K562 (cell line): ENCODE results near the gene INTS1. TPM values are rescaled to one million over a fixed set of nuclear protein-coding genes. Genes with fewer than 3 reads are reported as not detected.

Experiments used
- ATAC-seq: fragments of 200-7000 bp; cut with Tn5 transposase; 3 replicates; pipeline ENCODE4 v1.9.1; 2020; ENCODE audit warnings: moderate library complexity
- BruUV-seq: library from RNA; stranded (reverse); fragments of 400-500 nt; replicated peaks from 2 replicates; lab custom pipeline; 2021; lab: Mats Ljungman, UMichigan
- CTCF ChIA-PET: fragments of 300-600 bp; formaldehyde crosslinking; extraction: SDS; loops from one replicate; lab custom pipeline; 2021; ENCODE audit warnings: low intra/inter-chr PET ratio; lab: Yijun Ruan, JAX
- POLR2A ChIA-PET: fragments of 300-600, 350-650 bp; sonication (Branson Sonifier 250); formaldehyde crosslinking; extraction: SDS; loops from one replicate; lab custom pipeline; 2021; ENCODE audit warnings: antibody characterized with exemption, inconsistent platforms; lab: Yijun Ruan, JAX
- DNase-seq, 4 experiments: peaks; one replicate each; pipeline versions ENCODE4 v3.0.0 to v3.0.0-alpha.2; 2011 to 2018; ENCODE audit warnings: low spot score in 3 of 4, mixed read lengths in 3 of 4; ENCODE audit errors: extremely low read depth in 1 of 4
- FAIRE-seq: peaks from 2 replicates; lab custom pipeline; 2011; peaks lifted over from hg19 to GRCh38; lab: Jason Lieb, UNC
- H2AFZ ChIP-seq: 2 replicates; pipeline ENCODE4 v1.6.0; 2011; ENCODE audit warnings: low read depth, low read length, control low read depth, inconsistent platforms
- H3K27ac ChIP-seq: fragments of 200-600 bp; 3 replicates; pipeline ENCODE4 v1.8.0; 2011; ENCODE audit warnings: low read depth, mild to moderate bottlenecking, control low read depth, inconsistent platforms, low read length, moderate library complexity, mixed read lengths; ENCODE audit errors: extremely low read depth
- H3K27me3 ChIP-seq, 2 experiments: fragments of 300-600 bp in 1 of 2; 2 replicates in 1 of 2; 3 replicates in 1 of 2; pipeline versions ENCODE4 v1.6.0 to v1.8.0; 2011; ENCODE audit warnings: inconsistent platforms in 2 of 2, low read length in 2 of 2, mild to moderate bottlenecking in 1 of 2, mixed read lengths in 1 of 2, moderate library complexity in 1 of 2; ENCODE audit not compliant: control insufficient read depth in 2 of 2, insufficient read depth in 2 of 2
- H3K36me3 ChIP-seq: fragments of 300-600 bp; 3 replicates; pipeline ENCODE4 v1.8.0; 2011; ENCODE audit warnings: mild to moderate bottlenecking, low read length, inconsistent platforms; ENCODE audit not compliant: control insufficient read depth, insufficient read depth
- H3K4me1 ChIP-seq, 2 experiments: fragments of 200-600 bp in 1 of 2; replicated peaks in 1 of 2; 2 replicates in 1 of 2; 3 replicates in 1 of 2; pipeline versions ENCODE4 v1.5.1 to v1.8.0; 2011; ENCODE audit warnings: inconsistent platforms in 2 of 2, low read length in 2 of 2, mild to moderate bottlenecking in 1 of 2, mixed read lengths in 1 of 2, moderate library complexity in 1 of 2; ENCODE audit not compliant: control insufficient read depth in 2 of 2, insufficient read depth in 2 of 2
- H3K4me2 ChIP-seq: 2 replicates; pipeline ENCODE4 v1.6.1; 2011; ENCODE audit warnings: low read length, control low read depth, inconsistent platforms, mixed read lengths; ENCODE audit not compliant: insufficient read depth
- H3K4me3 ChIP-seq: fragments of 200-600 bp; sonication (generic), shearing (Covaris generic); 2 replicates; pipeline ENCODE4 v1.5.1; 2016; ENCODE audit warnings: control low read depth, inconsistent platforms
- H3K79me2 ChIP-seq: fragments of 200-600 bp; 3 replicates; pipeline ENCODE4 v1.8.0; 2011; ENCODE audit warnings: low read length, inconsistent platforms; ENCODE audit not compliant: control insufficient read depth, insufficient read depth
- H3K9ac ChIP-seq, 2 experiments: 2 replicates each; pipeline versions ENCODE4 v1.6.0 to v1.6.1; 2011; ENCODE audit warnings: low read depth in 2 of 2, low read length in 2 of 2, control low read depth in 1 of 2, inconsistent platforms in 1 of 2, mild to moderate bottlenecking in 1 of 2, mixed read lengths in 1 of 2; ENCODE audit not compliant: insufficient read depth in 1 of 2
- H3K9me1 ChIP-seq: one replicate; pipeline ENCODE4 v1.6.0; 2011; ENCODE audit warnings: inconsistent platforms, mild to moderate bottlenecking, low read length, moderate library complexity; ENCODE audit not compliant: control insufficient read depth, insufficient read depth
- H3K9me3 ChIP-seq: replicated peaks from 2 replicates; pipeline ENCODE4 v1.5.1; 2011; ENCODE audit warnings: low read depth, low read length, inconsistent platforms; ENCODE audit not compliant: control insufficient read depth, insufficient read depth
- H4K20me1 ChIP-seq: replicated peaks from 2 replicates; pipeline ENCODE4 v1.6.1; 2011; ENCODE audit warnings: low read length, inconsistent platforms, mixed read lengths; ENCODE audit not compliant: control insufficient read depth, insufficient read depth
- BCOR ChIP-seq: fragments of 450-650 bp; IDR thresholded peaks from 2 replicates; pipeline ENCODE4 v1.6.1; 2016
- FOXM1 ChIP-seq, 2 experiments: fragments of 450-650 bp in 1 of 2; sonication (generic) in 1 of 2; formaldehyde crosslinking in 1 of 2; IDR thresholded peaks; 2 replicates each; pipeline versions ENCODE4 v1.6.1 to v1.9.0; 2017 to 2022; ENCODE audit warnings: low read depth in 2 of 2, mild to moderate bottlenecking in 2 of 2, missing genetic modification reagents in 1 of 2, moderate library complexity in 1 of 2
- KDM1A ChIP-seq, 2 experiments: fragments of 450-650 bp; IDR thresholded peaks; 2 replicates each; pipeline ENCODE4 v1.6.1; 2016; ENCODE audit warnings: mild to moderate bottlenecking in 2 of 2
- MYC ChIP-seq, 2 experiments: fragments of 250-450 bp in 1 of 2; sonication (Bioruptor Pico) in 1 of 2; IDR thresholded peaks; 2 replicates each; pipeline versions ENCODE4 v1.5.1 to v1.6.1; 2012 to 2021; ENCODE audit warnings: low read depth in 2 of 2, borderline replicate concordance in 1 of 2, improper control_type of control experiment in 1 of 2, low read length in 1 of 2, mild to moderate bottlenecking in 1 of 2, moderate library complexity in 1 of 2
- RFX1 ChIP-seq: fragments of 450-650 bp; IDR thresholded peaks from 2 replicates; pipeline ENCODE4 v1.6.1; 2016; ENCODE audit warnings: mild to moderate bottlenecking, moderate library complexity
- SNIP1 ChIP-seq: fragments of 450-650 bp; IDR thresholded peaks from 2 replicates; pipeline ENCODE4 v1.7.1; 2017; ENCODE audit warnings: low read depth, mild to moderate bottlenecking
- WHSC1 ChIP-seq: IDR thresholded peaks from one replicate; pipeline ENCODE4 v1.6.1; 2012; ENCODE audit warnings: low read length, control low read depth, inconsistent platforms
- ZNF395 ChIP-seq: fragments of 200-800 bp; sonication (Bioruptor generic); IDR thresholded peaks from 2 replicates; pipeline ENCODE4 v1.6.1; 2017; ENCODE audit warnings: missing genetic modification characterization, missing compliant biosample characterization
- ZNF507 ChIP-seq: conservative IDR thresholded peaks from 2 replicates; pipeline ENCODE4 v1.6.1; 2017; ENCODE audit warnings: missing genetic modification characterization, missing compliant biosample characterization
- WGBS: fragments of 100-300 bp; shearing (Covaris generic); methylation state at CpG from one replicate; pipeline ENCODE4 v1.1.6; 2016; ENCODE audit warnings: low coverage, mixed read lengths; ENCODE audit not compliant: insufficient coverage; ENCODE audit errors: missing lambda C conversion rate; 5-methylcytosine and 5-hydroxymethylcytosine counted together
- in situ Hi-C: fragments of 300-500 bp; cut with MboI; formaldehyde crosslinking; loops from 4 replicates; pipeline ENCODE4 v1.15.0; 2018; ENCODE audit warnings: inconsistent platforms, mixed read lengths
- intact Hi-C: fragments of 100-400 bp; cut with micrococcal nuclease; formaldehyde crosslinking; loops from 2 replicates; pipeline ENCODE4 v1.14.2; 2022
- polyA plus RNA-seq, 8 experiments: library from polyadenylated mRNA; depleted of rRNA in 4 of 8; stranded (reverse) in 5 of 8; unstranded in 3 of 8; fragments of >200 nt; fragmentation: Nextera tagmentation in 2 of 8; fragmentation: Illumina TruSeq in 1 of 8; extraction: Ambion mirVana in 2 of 8; extraction: Trizol in 1 of 8; gene quantifications; 2 replicates each; pipeline versions ENCODE4 v1.2.1 to v1.2.3, GENCODE V29; 2011 to 2014; ENCODE audit warnings: inconsistent platforms in 1 of 8, missing spikeins in 1 of 8
- total RNA-seq, 7 experiments: library from RNA; depleted of rRNA in 6 of 7; stranded (reverse); fragments of >200 nt in 6 of 7; fragmentation: Illumina TruSeq in 2 of 7; extraction: Trizol in 2 of 7; gene quantifications; 2 replicates each; pipeline versions ENCODE4 v1.2.1 to v1.2.3, GENCODE V29; 2011 to 2021; ENCODE audit warnings: low replicate concordance in 1 of 7
- TF ChIP-seq, protein P1 (sequence below): fragments of 450-650 bp; formaldehyde crosslinking; conservative IDR thresholded peaks from 2 replicates; pipeline ENCODE4 v1.4.0; 2022; ENCODE audit warnings: mild to moderate bottlenecking, missing genetic modification characterization
- TF ChIP-seq, protein P2 (sequence below): fragments of 450-650 bp; IDR thresholded peaks from 2 replicates; pipeline ENCODE4 v1.6.1; 2014; ENCODE audit warnings: low read depth, mild to moderate bottlenecking, moderate library complexity, borderline replicate concordance
- TF ChIP-seq, protein P3 (sequence below): sonication (generic); formaldehyde crosslinking; IDR thresholded peaks from 2 replicates; pipeline ENCODE4 v1.8.0; 2022; ENCODE audit warnings: missing genetic modification reagents, mild to moderate bottlenecking, moderate library complexity, borderline replicate concordance
- TF ChIP-seq, protein P4 (sequence below): fragments of 450-650 bp; formaldehyde crosslinking; IDR thresholded peaks from 2 replicates; pipeline ENCODE4 v1.4.0; 2020; ENCODE audit warnings: mild to moderate bottlenecking, mixed read lengths
- TF ChIP-seq, protein P5 (sequence below): fragments of 250-450 bp; sonication (Bioruptor Pico); IDR thresholded peaks from 2 replicates; pipeline ENCODE4 v1.6.1; 2021; ENCODE audit warnings: mild to moderate bottlenecking

The INTS1 gene
- total and polyA plus RNA-seq, 9 of the 15 experiments (the other 6 are each of a cell fraction or from before 2014, with no cell fraction given) = 0.34 to 119 (median 18.5) TPM

DNA sequence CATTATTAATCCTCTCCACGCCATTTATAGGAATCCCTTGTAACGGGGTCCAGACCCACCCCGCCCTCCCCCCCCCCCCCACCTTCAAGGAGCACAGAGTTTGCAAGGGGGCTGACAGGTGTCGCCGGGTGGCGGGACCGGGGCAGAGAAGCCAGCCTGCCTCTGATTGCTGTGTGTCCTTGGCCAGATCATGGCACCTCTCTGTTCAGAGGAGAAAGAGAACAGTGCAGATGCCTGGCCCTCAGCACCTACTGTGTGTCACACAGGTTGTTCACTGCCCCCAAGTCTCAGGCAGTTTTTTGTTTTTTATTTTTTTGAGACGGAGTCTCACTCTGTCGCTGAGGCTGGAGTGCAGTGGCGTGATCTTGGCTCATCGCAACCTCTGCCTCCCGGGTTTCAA is 39.5 kb downstream of the INTS1 start:
- H3K9me3 ChIP-seq = no peaks in the 10 kb centered on the region
- ChIA-PET CTCF (no interaction called here), POLR2A (no interaction called here)
- no peak overlapping the region for H2AFZ ChIP-seq
- H3K4me3 ChIP-seq = no peak overlapping the region
- no peak overlapping the region for H3K9ac ChIP-seq
- intact Hi-C loops = loop anchor here (5.0 kb wide), 1 partner anchor 47 kb away; no protein-coding TSS in a partner anchor
- no peaks in the 10 kb centered on the region for H4K20me1 ChIP-seq
- no peaks in the 10 kb centered on the region for H3K9me1 ChIP-seq
- in situ Hi-C loops = loop anchor here (5.0 kb wide), 1 partner anchor 32 kb away; no protein-coding TSS in a partner anchor
- H3K79me2 ChIP-seq = peaks cover 13% of the 10 kb centered on the region
- H3K27me3 ChIP-seq = no peaks in the 10 kb centered on the region
- H3K4me2 ChIP-seq = no peak overlapping the region
- DNase-seq (no peak), FAIRE-seq (no peak), ATAC-seq (no peak)
- H3K4me1 ChIP-seq = peaks cover 31 to 87% of the 10 kb centered on the region in 2 experiments
- peaks cover under 1% of the 10 kb centered on the region; the same call in 1 of the 3 replicates for H3K36me3 ChIP-seq
- no peak overlapping the region for H3K27ac ChIP-seq
- WGBS = 87% methylated on average over 10 of the region's 12 CpGs
- no TSS peak for BruUV-seq
- no peak for TF ChIP-seq RFX1
- TF ChIP-seq ZNF507 (tag) = no peak
- no peak for TF ChIP-seq ZNF395 (CRISPR knock-in tag)
- TF ChIP-seq, protein P1, sequence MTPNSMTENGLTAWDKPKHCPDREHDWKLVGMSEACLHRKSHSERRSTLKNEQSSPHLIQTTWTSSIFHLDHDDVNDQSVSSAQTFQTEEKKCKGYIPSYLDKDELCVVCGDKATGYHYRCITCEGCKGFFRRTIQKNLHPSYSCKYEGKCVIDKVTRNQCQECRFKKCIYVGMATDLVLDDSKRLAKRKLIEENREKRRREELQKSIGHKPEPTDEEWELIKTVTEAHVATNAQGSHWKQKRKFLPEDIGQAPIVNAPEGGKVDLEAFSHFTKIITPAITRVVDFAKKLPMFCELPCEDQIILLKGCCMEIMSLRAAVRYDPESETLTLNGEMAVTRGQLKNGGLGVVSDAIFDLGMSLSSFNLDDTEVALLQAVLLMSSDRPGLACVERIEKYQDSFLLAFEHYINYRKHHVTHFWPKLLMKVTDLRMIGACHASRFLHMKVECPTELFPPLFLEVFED (CRISPR knock-in tag) = no peak
- peak; percentile 81 for TF ChIP-seq BCOR
- TF ChIP-seq, protein P2, sequence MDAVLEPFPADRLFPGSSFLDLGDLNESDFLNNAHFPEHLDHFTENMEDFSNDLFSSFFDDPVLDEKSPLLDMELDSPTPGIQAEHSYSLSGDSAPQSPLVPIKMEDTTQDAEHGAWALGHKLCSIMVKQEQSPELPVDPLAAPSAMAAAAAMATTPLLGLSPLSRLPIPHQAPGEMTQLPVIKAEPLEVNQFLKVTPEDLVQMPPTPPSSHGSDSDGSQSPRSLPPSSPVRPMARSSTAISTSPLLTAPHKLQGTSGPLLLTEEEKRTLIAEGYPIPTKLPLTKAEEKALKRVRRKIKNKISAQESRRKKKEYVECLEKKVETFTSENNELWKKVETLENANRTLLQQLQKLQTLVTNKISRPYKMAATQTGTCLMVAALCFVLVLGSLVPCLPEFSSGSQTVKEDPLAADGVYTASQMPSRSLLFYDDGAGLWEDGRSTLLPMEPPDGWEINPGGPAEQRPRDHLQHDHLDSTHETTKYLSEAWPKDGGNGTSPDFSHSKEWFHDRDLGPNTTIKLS = no peak
- TF ChIP-seq, protein P3, sequence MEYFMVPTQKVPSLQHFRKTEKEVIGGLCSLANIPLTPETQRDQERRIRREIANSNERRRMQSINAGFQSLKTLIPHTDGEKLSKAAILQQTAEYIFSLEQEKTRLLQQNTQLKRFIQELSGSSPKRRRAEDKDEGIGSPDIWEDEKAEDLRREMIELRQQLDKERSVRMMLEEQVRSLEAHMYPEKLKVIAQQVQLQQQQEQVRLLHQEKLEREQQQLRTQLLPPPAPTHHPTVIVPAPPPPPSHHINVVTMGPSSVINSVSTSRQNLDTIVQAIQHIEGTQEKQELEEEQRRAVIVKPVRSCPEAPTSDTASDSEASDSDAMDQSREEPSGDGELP (CRISPR knock-in tag) = no peak
- TF ChIP-seq FOXM1 (IDR thresholded peaks at IDR 0.05; ENCODE audit: low read depth) = no peak
- TF ChIP-seq FOXM1 (CRISPR knock-in tag; IDR thresholded peaks at IDR 0.05; ENCODE audit: low read depth) = no peak
- no peak for TF ChIP-seq MYC (IDR thresholded peaks at IDR 0.05; ENCODE audit: low read depth, low read length)
- no peak for TF ChIP-seq MYC (CRISPR knock-in tag; IDR thresholded peaks at IDR 0.05; ENCODE audit: borderline replicate concordance, low read depth)
- TF ChIP-seq WHSC1 = no peak
- no peak for TF ChIP-seq SNIP1
- TF ChIP-seq, protein P4, sequence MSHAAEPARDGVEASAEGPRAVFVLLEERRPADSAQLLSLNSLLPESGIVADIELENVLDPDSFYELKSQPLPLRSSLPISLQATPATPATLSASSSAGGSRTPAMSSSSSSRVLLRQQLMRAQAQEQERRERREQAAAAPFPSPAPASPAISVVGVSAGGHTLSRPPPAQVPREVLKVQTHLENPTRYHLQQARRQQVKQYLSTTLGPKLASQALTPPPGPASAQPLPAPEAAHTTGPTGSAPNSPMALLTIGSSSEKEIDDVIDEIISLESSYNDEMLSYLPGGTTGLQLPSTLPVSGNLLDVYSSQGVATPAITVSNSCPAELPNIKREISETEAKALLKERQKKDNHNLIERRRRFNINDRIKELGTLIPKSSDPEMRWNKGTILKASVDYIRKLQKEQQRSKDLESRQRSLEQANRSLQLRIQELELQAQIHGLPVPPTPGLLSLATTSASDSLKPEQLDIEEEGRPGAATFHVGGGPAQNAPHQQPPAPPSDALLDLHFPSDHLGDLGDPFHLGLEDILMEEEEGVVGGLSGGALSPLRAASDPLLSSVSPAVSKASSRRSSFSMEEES (CRISPR knock-in tag) = no peak
- TF ChIP-seq, protein P5, sequence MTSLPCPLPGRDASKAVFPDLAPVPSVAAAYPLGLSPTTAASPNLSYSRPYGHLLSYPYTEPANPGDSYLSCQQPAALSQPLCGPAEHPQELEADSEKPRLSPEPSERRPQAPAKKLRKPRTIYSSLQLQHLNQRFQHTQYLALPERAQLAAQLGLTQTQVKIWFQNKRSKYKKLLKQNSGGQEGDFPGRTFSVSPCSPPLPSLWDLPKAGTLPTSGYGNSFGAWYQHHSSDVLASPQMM = no peak
- TF ChIP-seq KDM1A (IDR thresholded peaks at IDR 0.05) = 0 out of 4 replicates have a peak, but pooled peaks of 1 of the 2 experiments have one; percentile 40
